DND-41 (cell line): ENCODE results near the gene DIS3L2.

ENCODE experiments used
- EZH2 ChIP-seq: IDR thresholded peaks from 3 replicates; pipeline ENCODE4 v1.6.1; 2012; ENCODE audit warnings: borderline replicate concordance, low read depth, mild to moderate bottlenecking, moderate library complexity, low read length, inconsistent platforms; ENCODE audit not compliant: severe bottlenecking
- TF ChIP-seq, protein P1 (sequence below): IDR thresholded peaks from 2 replicates; pipeline ENCODE4 v1.5.1; 2012; ENCODE audit warnings: borderline replicate concordance, low read length, moderate library complexity, mild to moderate bottlenecking; ENCODE audit not compliant: poor library complexity, severe bottlenecking; ENCODE audit errors: extremely low read depth

DNA sequence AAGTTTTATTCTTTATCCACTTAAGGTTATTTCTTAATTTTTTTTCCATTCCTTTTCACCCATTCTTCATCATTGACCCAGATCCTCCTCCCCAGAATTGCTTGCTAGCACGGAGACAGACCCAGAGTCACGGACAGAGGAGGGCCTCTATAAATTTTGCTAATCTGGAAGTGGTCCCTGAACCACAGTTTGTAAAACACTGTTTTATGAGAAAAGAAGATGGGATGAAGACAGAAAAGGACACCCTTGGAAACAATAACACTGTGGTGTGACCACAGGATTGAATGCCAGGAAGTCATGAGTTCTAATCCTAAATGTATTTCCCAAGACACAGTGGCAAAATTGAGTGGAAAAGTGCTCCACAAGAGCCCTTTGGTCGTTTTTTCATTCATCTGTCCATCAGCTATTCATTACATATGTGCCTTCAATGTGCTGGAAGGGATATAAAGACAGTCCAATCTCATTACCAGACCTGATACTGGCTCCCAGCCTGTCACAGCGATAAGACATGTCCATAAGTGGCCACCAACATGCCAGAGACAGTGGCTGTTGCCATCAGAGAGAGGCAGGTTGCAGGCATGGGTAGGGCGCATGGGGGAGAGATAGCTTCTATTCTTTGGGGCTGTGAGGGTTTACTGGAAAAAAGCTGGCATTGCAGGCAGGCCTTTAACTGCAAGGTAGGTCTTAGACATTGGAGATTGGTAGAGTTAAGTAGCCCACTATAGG, 241.8 kb downstream of the DIS3L2 start:
- TF ChIP-seq, protein P1, sequence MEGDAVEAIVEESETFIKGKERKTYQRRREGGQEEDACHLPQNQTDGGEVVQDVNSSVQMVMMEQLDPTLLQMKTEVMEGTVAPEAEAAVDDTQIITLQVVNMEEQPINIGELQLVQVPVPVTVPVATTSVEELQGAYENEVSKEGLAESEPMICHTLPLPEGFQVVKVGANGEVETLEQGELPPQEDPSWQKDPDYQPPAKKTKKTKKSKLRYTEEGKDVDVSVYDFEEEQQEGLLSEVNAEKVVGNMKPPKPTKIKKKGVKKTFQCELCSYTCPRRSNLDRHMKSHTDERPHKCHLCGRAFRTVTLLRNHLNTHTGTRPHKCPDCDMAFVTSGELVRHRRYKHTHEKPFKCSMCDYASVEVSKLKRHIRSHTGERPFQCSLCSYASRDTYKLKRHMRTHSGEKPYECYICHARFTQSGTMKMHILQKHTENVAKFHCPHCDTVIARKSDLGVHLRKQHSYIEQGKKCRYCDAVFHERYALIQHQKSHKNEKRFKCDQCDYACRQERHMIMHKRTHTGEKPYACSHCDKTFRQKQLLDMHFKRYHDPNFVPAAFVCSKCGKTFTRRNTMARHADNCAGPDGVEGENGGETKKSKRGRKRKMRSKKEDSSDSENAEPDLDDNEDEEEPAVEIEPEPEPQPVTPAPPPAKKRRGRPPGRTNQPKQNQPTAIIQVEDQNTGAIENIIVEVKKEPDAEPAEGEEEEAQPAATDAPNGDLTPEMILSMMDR: no peak
- TF ChIP-seq EZH2: no peak
